Right kidney (tissue), 1 donor: ENCODE data around the gene TRAF3IP1.
A peak's percentile ranks its signal among the peaks of the same experiment; 100 is the strongest.
"Not testable (repeated sequence)": the region's sequence is repeated elsewhere in the genome, so short reads cannot be mapped to it uniquely, and the experiment has no call there.

Experiments used
- DNase-seq: peaks from one replicate; pipeline ENCODE4 v3.0.0-alpha.2; 2016

TRAF3IP1 gene

DNA sequence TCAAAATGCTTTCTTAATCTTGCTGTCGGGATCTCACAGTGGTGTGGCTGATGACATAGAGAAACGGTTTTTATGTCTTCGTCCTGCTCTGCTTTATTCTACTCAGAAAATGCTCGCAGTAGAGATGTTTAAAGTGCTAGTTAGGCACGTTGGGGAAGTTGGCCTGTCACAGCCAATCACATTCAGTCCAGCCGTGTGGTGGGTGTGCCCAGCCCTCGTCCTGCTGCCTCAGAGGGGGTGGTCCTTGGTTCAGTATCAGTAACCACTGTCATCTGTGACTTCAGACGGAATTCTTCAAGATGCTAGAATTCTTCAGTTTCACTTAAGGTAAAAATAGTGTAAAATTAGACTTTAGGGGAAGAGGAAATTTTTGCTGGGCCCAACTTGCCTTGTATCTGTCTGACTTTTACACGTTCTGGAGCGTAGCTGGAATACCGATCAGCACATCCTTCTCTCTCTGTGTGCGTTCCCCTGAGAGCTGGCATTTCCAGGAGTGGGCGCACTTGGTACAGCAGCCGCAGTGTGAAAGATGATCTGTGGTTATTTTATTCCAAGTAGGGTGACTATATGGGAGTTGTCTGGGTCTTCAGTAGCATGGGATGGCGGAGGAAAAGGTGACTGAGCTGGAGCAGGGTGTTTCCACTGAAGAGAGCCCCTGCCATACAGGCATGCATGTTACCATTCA, 18.5 kb downstream of the TRAF3IP1 start:
- no peak for DNase-seq

GRCh38 chr2:238339395-238339780, 19.1 kb downstream of the TRAF3IP1 start:
- no peak for DNase-seq

DNA sequence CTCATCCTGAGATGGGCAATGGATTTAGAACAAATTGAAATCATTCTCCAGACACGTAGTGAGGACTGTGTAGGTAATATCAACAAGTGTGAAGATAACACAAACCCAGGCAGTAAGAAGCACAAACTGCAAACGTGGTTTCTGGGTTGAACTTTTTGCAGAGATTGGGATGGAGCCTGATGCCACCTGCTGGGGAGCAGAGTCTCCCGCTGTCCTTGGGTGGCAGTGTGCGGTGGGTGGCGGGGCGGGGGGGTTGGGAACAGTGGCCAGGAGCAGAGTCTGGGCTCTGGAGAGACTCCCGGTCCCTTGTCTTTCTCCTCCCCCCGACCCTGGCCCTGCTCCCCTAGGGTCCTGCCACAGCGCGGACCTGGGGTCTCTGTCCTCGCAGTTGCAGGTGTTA, 19.5 kb downstream of the TRAF3IP1 start:
- no peak for DNase-seq

DNA sequence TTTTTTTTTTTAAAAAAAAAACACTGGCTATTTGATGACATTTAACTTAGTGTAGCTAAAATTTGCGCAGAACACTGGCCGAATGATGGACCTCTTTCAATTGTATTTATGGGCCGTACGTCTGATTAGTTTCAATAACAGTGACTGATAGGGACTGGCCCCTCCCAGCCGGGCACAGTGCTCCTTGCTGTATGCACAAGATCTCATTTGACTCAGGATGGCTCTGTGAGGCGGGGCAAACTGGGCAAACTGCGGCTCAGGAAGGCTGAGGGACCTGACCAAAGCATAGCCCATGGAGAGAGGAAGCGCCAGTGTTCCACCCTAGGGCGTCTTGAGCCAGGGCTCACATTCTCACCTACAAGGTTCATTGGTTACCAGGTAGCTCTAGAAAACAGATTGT, 21.2 kb downstream of the TRAF3IP1 start:
- DNase-seq: no peak

DNA sequence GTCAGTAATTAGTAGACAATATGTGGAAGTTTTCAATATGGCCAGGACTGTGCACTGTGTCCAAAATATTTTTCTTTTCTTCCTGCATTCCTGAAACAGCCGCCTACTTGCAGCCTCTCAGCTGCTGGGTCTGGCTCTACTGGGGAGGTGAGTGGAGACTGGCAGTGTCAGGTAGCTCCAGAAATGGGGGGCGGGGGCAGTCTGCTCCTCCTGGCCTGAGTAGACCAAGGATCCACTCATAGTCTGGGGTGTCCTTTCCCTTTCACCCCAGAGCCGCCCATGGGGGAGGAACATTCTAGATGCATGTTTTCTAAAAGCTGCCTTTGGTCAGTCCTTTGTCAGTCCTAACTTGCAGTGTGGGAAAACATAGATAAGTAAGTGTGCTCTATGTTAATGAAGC, 23.7 kb downstream of the TRAF3IP1 start:
- no peak for DNase-seq

DNA sequence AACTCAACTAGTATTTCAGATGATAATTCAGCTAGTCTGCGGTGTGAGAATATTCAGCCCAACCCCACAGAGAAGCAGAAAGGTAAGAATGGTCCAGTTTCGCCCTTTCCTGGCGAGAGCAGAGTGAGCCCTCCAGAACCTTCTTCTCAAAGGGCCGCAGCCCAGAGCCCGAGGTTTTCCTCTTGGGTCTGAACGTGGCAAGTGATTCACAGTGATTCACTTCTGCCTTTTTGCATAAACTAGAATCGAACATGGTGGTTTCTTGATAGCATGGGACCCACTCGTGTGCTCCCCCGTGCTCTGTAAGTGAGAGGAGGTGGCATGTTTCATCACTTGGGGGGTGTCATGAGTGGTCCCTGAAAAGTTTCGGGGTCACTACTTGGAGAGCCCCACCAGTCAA, 24.2 kb downstream of the TRAF3IP1 start:
- DNase-seq: no peak

- no peak for DNase-seq
These were observed 25.1 kb downstream of the TRAF3IP1 start for GRCh38 chr2:238345297-238345968.

DNA sequence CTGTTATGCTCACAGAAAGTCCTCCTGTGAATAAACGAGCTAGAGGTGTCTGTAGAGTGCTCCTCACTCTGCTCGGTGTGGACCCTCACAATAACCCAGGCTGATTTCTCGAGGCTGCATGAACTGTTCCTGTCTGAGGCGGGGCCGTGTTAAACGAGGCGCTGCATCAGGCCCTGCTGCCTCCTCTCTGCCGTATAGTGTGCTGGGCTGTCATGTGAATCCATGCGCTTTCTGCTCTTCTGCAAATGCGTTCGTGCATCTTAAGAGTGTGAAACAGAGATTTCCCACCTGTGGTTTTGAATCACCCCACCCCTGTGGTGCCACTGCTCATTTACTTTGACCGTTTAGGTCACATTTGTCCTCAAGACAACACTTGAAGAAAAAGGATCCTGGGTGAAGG, 26.2 kb downstream of the TRAF3IP1 start:
- DNase-seq: no peak

GRCh38 chr2:238350150-238350897, 30.0 kb downstream of the TRAF3IP1 start:
- DNase-seq: no peak

GRCh38 chr2:238351315-238351714, 31.0 kb downstream of the TRAF3IP1 start:
- DNase-seq: no peak

DNA sequence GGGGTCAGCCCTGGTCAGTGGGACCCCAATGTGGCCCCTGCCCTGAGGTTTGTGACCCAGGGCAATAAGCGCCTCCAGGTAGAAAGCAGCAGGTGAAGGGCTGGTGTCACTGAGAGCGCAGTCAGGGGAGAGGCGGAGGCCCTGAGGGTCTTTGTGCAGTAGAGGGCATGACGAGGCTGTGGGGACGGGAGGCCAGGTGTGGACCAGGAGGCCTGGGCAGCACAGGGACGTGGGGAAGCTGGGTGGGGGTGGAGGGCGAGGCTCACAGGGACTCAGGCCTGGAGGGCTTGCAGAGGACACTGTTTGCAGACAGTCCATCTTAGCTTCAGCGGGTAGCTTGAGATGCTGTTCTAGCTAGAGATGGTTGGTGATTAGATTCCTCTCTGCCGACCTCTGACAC, 32.0 kb downstream of the TRAF3IP1 start:
- DNase-seq: no peak

DNA sequence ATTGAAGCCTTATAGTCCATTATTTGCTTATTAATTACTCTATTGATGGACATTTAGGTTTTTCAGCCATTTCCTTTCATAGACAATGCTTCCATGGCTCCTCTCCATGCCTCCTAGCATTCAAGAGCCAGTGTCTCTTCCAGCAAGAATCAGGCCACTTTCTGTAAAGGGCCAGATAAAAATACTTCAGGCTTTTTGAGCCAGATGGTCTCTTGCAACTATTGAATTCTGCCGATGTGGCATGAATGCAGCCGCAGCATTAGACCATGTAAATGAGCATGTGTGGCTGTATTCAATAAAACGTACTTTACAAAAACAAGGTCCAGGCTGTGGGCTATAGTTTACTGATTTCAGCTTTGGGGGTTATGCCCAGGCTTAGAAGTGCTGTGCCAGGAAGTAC, 38.5 kb downstream of the TRAF3IP1 start:
- DNase-seq: no peak

DNA sequence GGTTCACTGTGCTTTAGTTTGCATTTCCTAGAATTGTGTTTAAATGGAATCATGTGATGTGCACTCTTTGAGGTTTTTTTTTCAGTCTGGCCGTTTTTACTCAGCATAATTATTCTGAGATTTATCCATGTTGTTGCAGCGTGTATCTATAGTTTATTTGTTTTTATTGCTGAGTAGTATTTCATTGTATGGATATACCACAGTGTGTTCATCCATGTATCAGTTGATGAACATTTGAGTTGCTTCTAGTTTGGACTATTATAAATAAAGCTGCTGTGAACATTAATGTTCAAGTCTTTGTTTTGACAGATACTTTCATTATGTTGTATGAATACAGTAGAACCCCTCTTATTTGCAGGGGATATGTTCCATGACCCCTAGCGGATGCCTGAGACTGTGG, 39.1 kb downstream of the TRAF3IP1 start:
- no peak for DNase-seq

DNA sequence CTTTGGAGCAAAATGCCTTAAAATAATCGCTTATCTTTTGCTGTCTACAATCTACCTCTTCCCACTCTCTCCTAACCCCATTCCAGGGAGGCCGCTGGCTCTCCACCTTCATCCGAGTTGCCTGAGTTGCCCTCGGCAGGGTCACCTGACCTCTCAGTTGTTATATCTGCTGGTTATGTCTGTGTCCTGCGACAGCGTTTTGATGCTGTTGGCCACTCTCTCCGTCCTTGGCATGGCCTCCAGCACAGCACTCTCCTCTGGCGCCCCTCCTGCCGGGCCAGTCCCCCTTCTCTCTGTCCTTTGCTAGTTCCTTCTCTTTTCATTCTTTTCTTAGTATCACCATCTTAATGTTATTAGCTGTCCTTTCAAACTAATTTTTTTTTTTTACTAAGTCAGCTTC, 41.6 kb downstream of the TRAF3IP1 start:
- no peak for DNase-seq

- DNase-seq: no peak
These were observed 42.3 kb downstream of the TRAF3IP1 start for GRCh38 chr2:238362626-238363025.

- DNase-seq: no peak
These were observed 49.3 kb downstream of the TRAF3IP1 start for GRCh38 chr2:238369591-238370040.

DNA sequence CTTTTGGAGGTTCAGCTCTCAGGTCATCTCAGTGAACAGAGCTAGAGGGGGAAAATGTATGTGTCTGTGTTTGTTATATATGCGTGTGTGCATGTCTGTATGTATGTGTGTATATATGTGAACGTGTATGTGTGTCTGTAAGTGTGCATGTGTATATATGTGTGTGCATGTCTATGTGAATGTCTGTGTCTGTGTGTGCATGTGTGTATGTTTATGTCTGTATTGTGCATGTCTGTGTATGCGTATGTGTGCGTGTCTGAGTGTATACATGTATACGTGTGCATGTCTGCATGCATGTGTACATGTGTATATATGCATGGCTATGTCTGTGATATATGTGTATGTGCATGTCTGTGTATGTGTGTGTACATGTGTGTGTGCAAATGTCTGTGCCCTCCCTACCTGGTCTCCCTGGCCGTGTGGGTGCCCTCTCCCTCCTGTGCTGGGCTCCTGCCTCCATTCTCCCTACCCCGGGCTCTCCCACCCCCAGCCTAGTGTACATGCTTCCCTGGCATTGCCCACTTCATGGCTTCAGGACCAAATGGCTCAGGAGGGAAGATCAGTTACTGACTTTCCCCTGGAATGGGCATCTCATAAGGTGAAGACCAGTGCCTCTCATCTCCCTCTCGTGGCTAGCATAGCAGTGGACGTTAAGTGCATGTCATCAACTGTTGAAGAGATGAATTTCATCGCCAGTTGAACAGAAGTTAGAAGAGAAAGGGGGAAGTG, 49.9 kb downstream of the TRAF3IP1 start:
- no peak for DNase-seq

GRCh38 chr2:238370823-238371372, 50.6 kb downstream of the TRAF3IP1 start:
- DNase-seq: peak; percentile 31

GRCh38 chr2:238372277-238372676, 52.0 kb downstream of the TRAF3IP1 start:
- DNase-seq: not testable (repeated sequence)

GRCh38 chr2:238376884-238377391, 56.6 kb downstream of the TRAF3IP1 start:
- no peak for DNase-seq

DNA sequence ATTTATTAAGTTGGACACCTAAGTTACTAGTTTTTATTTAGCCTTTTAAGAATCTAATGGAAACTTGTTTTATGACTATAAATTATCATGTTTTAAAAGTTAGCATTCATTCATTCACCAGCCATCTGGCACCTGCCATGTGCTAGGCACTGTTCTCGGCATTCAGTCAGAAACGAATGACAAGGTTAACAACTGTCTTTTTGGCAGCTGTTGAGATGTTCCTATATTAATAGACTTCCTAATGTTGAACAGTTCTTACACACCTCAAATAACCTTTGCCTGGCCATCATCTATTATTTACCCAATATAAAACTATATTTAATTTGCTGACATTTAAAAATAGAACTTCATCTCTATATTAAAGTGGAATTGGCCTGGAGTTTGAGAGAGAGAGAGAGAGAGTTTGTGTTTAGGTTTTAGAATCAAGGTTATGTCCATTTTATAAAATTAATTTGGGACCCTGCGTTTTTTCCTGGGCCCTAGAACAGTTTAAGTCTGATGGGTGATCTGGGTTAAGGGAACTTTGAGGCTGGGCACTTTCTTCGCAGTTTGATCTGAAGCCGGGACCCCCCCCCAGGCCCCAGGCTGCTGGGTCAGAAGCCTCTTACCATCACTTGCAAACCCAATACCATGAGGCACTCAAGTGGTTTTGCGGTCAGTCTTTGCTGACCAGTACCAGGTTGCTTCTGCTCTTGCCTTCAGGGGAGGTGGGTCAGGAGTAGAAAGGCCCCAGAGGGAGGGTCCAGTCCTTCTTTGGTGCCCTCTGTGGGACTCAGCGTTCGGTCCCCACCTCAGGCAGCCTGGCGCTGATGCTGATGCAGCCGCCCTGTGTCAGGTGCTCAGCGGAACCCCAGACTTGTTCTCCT, 58.1 kb downstream of the TRAF3IP1 start:
- DNase-seq: no peak
